ENCODE results near the gene KBTBD13.
"Not testable (repeated sequence)": the region's sequence is repeated elsewhere in the genome, so short reads cannot be mapped to it uniquely, and the experiment has no call there.

KBTBD13 gene

GRCh38 chr15:65091946-65092770 lies 15.6 kb downstream of the KBTBD13 start:
- DNase-seq, result no peak

- DNase-seq, result no peak
Observed at GRCh38 chr15:65092911-65093792, 16.6 kb downstream of the KBTBD13 start.

- DNase-seq, result not testable (repeated sequence)
Observed at GRCh38 chr15:65093793-65094170, 17.2 kb downstream of the KBTBD13 start.

- no peak for DNase-seq
Observed at GRCh38 chr15:65094294-65094995, 17.9 kb downstream of the KBTBD13 start.

- DNase-seq, result no peak
Observed at GRCh38 chr15:65095011-65095746, 18.6 kb downstream of the KBTBD13 start.

GRCh38 chr15:65095747-65096104 lies 19.2 kb downstream of the KBTBD13 start:
- no peak for DNase-seq

GRCh38 chr15:65096481-65097385 lies 20.2 kb downstream of the KBTBD13 start:
- DNase-seq, result no peak

- DNase-seq, result no peak
Observed at GRCh38 chr15:65097651-65098263, 21.2 kb downstream of the KBTBD13 start.

GRCh38 chr15:65099336-65099735 lies 22.8 kb downstream of the KBTBD13 start:
- DNase-seq, result no peak

GRCh38 chr15:65099801-65100200 lies 23.3 kb downstream of the KBTBD13 start:
- DNase-seq, result not testable (repeated sequence)

GRCh38 chr15:65100442-65100841 lies 23.9 kb downstream of the KBTBD13 start:
- no peak for DNase-seq

GRCh38 chr15:65101411-65101890 lies 24.9 kb downstream of the KBTBD13 start:
- peak; percentile 16 to 21 for DNase-seq

GRCh38 chr15:65101891-65102708 lies 25.6 kb downstream of the KBTBD13 start:
- no peak for DNase-seq

- no peak for DNase-seq
Observed at GRCh38 chr15:65102912-65103311, 26.4 kb downstream of the KBTBD13 start.

- no peak for DNase-seq
Observed at GRCh38 chr15:65105038-65105437, 28.5 kb downstream of the KBTBD13 start.

- DNase-seq, result no peak
Observed at GRCh38 chr15:65106011-65106590, 29.6 kb downstream of the KBTBD13 start.

- DNase-seq, result no peak
Observed at GRCh38 chr15:65110676-65111292, 34.2 kb downstream of the KBTBD13 start.

GRCh38 chr15:65115086-65115485 lies 38.5 kb downstream of the KBTBD13 start, which contains the start of gene UBAP1L:
Gene UBAP1L (minus strand): TSS chr15:65115200. CDS start chr15:65106215, 8,985 bp downstream.
- no peak for DNase-seq

- DNase-seq, result no peak
Observed at GRCh38 chr15:65115542-65115941, 39.0 kb downstream of the KBTBD13 start.

Measured in bone marrow (tissue), 2 donors.